Vagina (tissue), 2 donors: ENCODE data around the gene ZNF410.

Experiments used
- CTCF ChIP-seq, 3 experiments: fragments of 450-650 bp in 2 of 3; fragments of 200-600 bp in 1 of 3; sonication (generic) in 1 of 3; IDR thresholded peaks; one replicate each; pipeline ENCODE4 v1.5.1; 2017 to 2019; ENCODE audit warnings: antibody characterized with exemption in 3 of 3, mild to moderate bottlenecking in 2 of 3, moderate library complexity in 2 of 3
- POLR2A ChIP-seq, 2 donors: fragments of 450-650 bp; IDR thresholded peaks; one replicate each; pipeline ENCODE4 v1.6.1; 2017; ENCODE audit warnings: antibody characterized with exemption in 2 of 2, mild to moderate bottlenecking in 2 of 2, moderate library complexity in 2 of 2

- TF ChIP-seq CTCF (IDR thresholded peaks at IDR 0.05), result no peak
- no peak for TF ChIP-seq POLR2A (IDR thresholded peaks at IDR 0.05)
Observed at GRCh38 chr14:73879027-73879426, 7.6 kb upstream of the ZNF410 start.
